IMR-90 (cell line): ENCODE data around the gene KCNQ1. TPM values are rescaled to one million over a fixed set of nuclear protein-coding genes. Genes with fewer than 3 reads are reported as not detected.
A peak's percentile ranks its signal among the peaks of the same experiment; 100 is the strongest.

Experiments used
- ATAC-seq: fragments of 200-7000 bp; cut with Tn5 transposase; 2 replicates; pipeline ENCODE4 v1.9.1; 2020; ENCODE audit warnings: low read depth, mild to moderate bottlenecking, moderate library complexity
- BruUV-seq: library from RNA; stranded (reverse); fragments of 400-500 nt; replicated peaks from 2 replicates; lab custom pipeline; 2021; lab: Mats Ljungman, UMichigan
- CTCF ChIA-PET: fragments of 300-600 bp; formaldehyde crosslinking; extraction: SDS; loops from one replicate; lab custom pipeline; 2021; ENCODE audit warnings: antibody characterized with exemption; lab: Yijun Ruan, JAX
- POLR2A ChIA-PET: fragments of 300-600 bp; sonication (Branson Sonifier 250); formaldehyde crosslinking; loops from one replicate; lab custom pipeline; 2022; ENCODE audit warnings: antibody characterized with exemption; ENCODE audit not compliant: unreplicated experiment; lab: Charles Lee
- DNase-seq: peaks from one replicate; pipeline ENCODE4 v3.0.0; 2013
- H2AFZ ChIP-seq: replicated peaks from 2 replicates; pipeline ENCODE3; 2013; ENCODE audit warnings: low read length, mild to moderate bottlenecking; ENCODE audit not compliant: poor library complexity
- H2AK5ac ChIP-seq: 2 replicates; pipeline ENCODE4 v1.6.1; 2013; ENCODE audit warnings: low read depth, low read length, inconsistent platforms
- H2AK9ac ChIP-seq: replicated peaks from 2 replicates; pipeline ENCODE3; 2013; ENCODE audit warnings: mild to moderate bottlenecking, low read depth, low read length, moderate library complexity; ENCODE audit not compliant: poor library complexity
- H2BK120ac ChIP-seq: 2 replicates; pipeline ENCODE4 v1.6.1; 2013; ENCODE audit warnings: low read depth, low read length, inconsistent platforms
- H2BK15ac ChIP-seq: 3 replicates; pipeline ENCODE4 v1.6.1; 2013; ENCODE audit warnings: low read depth, low read length, inconsistent platforms
- H2BK20ac ChIP-seq: 2 replicates; pipeline ENCODE4 v1.6.1; 2013; ENCODE audit warnings: low read depth, mild to moderate bottlenecking, inconsistent platforms, low read length, moderate library complexity
- H2BK5ac ChIP-seq: 2 replicates; pipeline ENCODE4 v1.6.1; 2013; ENCODE audit warnings: mild to moderate bottlenecking, low read depth, low read length, inconsistent platforms; ENCODE audit not compliant: poor library complexity, severe bottlenecking
- H3K14ac ChIP-seq: replicated peaks from 2 replicates; pipeline ENCODE4 v1.6.1; 2013; ENCODE audit warnings: low read depth, low read length, inconsistent platforms
- H3K18ac ChIP-seq: 2 replicates; pipeline ENCODE4 v1.6.1; 2013; ENCODE audit warnings: low read depth, low read length, control low read depth
- H3K23ac ChIP-seq: 2 replicates; pipeline ENCODE4 v1.6.1; 2013; ENCODE audit warnings: low read depth, low read length, inconsistent platforms
- H3K27ac ChIP-seq: 2 replicates; pipeline ENCODE4 v1.5.1; 2013; ENCODE audit warnings: mild to moderate bottlenecking, control low read depth, low read length; ENCODE audit not compliant: insufficient read depth
- H3K27me3 ChIP-seq: 2 replicates; pipeline ENCODE4 v1.6.1; 2013; ENCODE audit warnings: low read length; ENCODE audit not compliant: control insufficient read depth, insufficient read depth
- H3K36me3 ChIP-seq: 2 replicates; pipeline ENCODE4 v1.6.1; 2013; ENCODE audit warnings: low read length, mixed read lengths; ENCODE audit not compliant: control insufficient read depth, insufficient read depth
- H3K4ac ChIP-seq: 2 replicates; pipeline ENCODE4 v1.6.1; 2013; ENCODE audit warnings: low read depth, low read length, inconsistent platforms
- H3K4me1 ChIP-seq: 2 replicates; pipeline ENCODE4 v1.6.1; 2013; ENCODE audit warnings: low read length, mixed read lengths; ENCODE audit not compliant: control insufficient read depth, insufficient read depth
- H3K4me2 ChIP-seq: 2 replicates; pipeline ENCODE4 v1.6.1; 2013; ENCODE audit warnings: low read depth, mild to moderate bottlenecking, control low read depth, low read length, moderate library complexity
- H3K4me3 ChIP-seq: 2 replicates; pipeline ENCODE4 v1.5.1; 2013; ENCODE audit warnings: low read depth, mild to moderate bottlenecking, control low read depth, low read length, moderate library complexity; ENCODE audit not compliant: insufficient read depth
- H3K56ac ChIP-seq: 2 replicates; pipeline ENCODE4 v1.6.1; 2013; ENCODE audit warnings: low read length, inconsistent platforms; ENCODE audit not compliant: insufficient read depth; ENCODE audit errors: extremely low read depth
- H3K79me1 ChIP-seq, 2 experiments: 2 replicates each; pipeline ENCODE4 v1.6.1; 2013; ENCODE audit warnings: low read length in 2 of 2, inconsistent platforms in 1 of 2, low read depth in 1 of 2
- H3K9ac ChIP-seq: 2 replicates; pipeline ENCODE4 v1.6.1; 2013; ENCODE audit warnings: low read depth, low read length, control low read depth
- H3K9me1 ChIP-seq: 2 replicates; pipeline ENCODE4 v1.6.1; 2013; ENCODE audit warnings: low read length, inconsistent platforms; ENCODE audit not compliant: insufficient read depth
- H3K9me3 ChIP-seq: 2 replicates; pipeline ENCODE4 v1.6.1; 2013; ENCODE audit warnings: low read length; ENCODE audit not compliant: control insufficient read depth, insufficient read depth
- H4K20me1 ChIP-seq: 2 replicates; pipeline ENCODE4 v1.6.1; 2013; ENCODE audit warnings: low read length, inconsistent platforms; ENCODE audit not compliant: insufficient read depth
- H4K5ac ChIP-seq: 2 replicates; pipeline ENCODE4 v1.6.1; 2013; ENCODE audit warnings: mild to moderate bottlenecking, low read depth, low read length, control low read depth
- H4K8ac ChIP-seq, 2 experiments: 2 replicates each; pipeline ENCODE4 v1.6.1; 2013; ENCODE audit warnings: low read depth in 2 of 2, low read length in 2 of 2, control low read depth in 1 of 2, inconsistent platforms in 1 of 2
- H4K91ac ChIP-seq: 2 replicates; pipeline ENCODE4 v1.6.1; 2013; ENCODE audit warnings: low read depth, low read length, inconsistent platforms; ENCODE audit not compliant: insufficient read depth
- CTCF ChIP-seq: conservative IDR thresholded peaks from 2 replicates; pipeline ENCODE4 v1.5.1; 2012; ENCODE audit warnings: mild to moderate bottlenecking, low read depth, low read length, improper control_type of control experiment
- FOS ChIP-seq: fragments of 150-350 bp; IDR thresholded peaks from 2 replicates; pipeline ENCODE4 v1.6.1; 2016; ENCODE audit warnings: low read depth, low read length
- MAFK ChIP-seq: IDR thresholded peaks from 2 replicates; pipeline ENCODE4 v1.6.1; 2012; ENCODE audit warnings: low read depth, low read length, improper control_type of control experiment
- MXI1 ChIP-seq: IDR thresholded peaks from 2 replicates; pipeline ENCODE4 v1.6.1; 2012; ENCODE audit warnings: low read depth, mild to moderate bottlenecking, low read length, moderate library complexity, borderline replicate concordance
- NFE2L2 ChIP-seq: fragments of 150-350 bp; IDR thresholded peaks from 2 replicates; pipeline ENCODE4 v1.6.1; 2016; ENCODE audit warnings: low read depth, mild to moderate bottlenecking, low read length
- POLR2A ChIP-seq: IDR thresholded peaks from 2 replicates; pipeline ENCODE4 v1.6.1; 2012; ENCODE audit warnings: mild to moderate bottlenecking, low read depth, low read length
- RAD21 ChIP-seq: IDR thresholded peaks from 2 replicates; pipeline ENCODE4 v1.6.1; 2012; ENCODE audit warnings: low read length, improper control_type of control experiment
- SMC3 ChIP-seq: fragments of 150-350 bp; IDR thresholded peaks from 2 replicates; pipeline ENCODE4 v1.6.1; 2016; ENCODE audit warnings: low read depth, mild to moderate bottlenecking, antibody characterized with exemption, low read length, moderate library complexity
- WGBS, 2 experiments: methylation state at CpG; one replicate each; pipeline versions ENCODE4 v1.1.5 to v1.1.7; 2013; ENCODE audit warnings: missing lambda C conversion rate in 2 of 2; ENCODE audit not compliant: insufficient read length in 1 of 2; ENCODE audit errors: extremely low coverage in 2 of 2; 5-methylcytosine and 5-hydroxymethylcytosine counted together
- dilution Hi-C: fragments of 300-500 bp; cut with HindIII; formaldehyde crosslinking; loops from one replicate; pipeline ENCODE4 v1.14.3; 2018; ENCODE audit warnings: low sequenced_read_pairs; ENCODE audit not compliant: unreplicated experiment
- in situ Hi-C: fragments of 300-500 bp; cut with MboI; formaldehyde crosslinking; loops from 3 replicates; pipeline ENCODE4 v1.14.3; 2019; ENCODE audit warnings: low sequenced_read_pairs, inconsistent platforms, mixed read lengths
- intact Hi-C: fragments of 100-400 bp; cut with micrococcal nuclease; formaldehyde crosslinking; loops from 2 replicates; pipeline ENCODE4 v1.10.0; 2022
- polyA plus RNA-seq, 3 experiments: library from polyadenylated mRNA; depleted of rRNA; stranded (reverse); fragments of >200 nt; gene quantifications; 2 replicates each; pipeline ENCODE4 v1.2.3, GENCODE V29; 2012; ENCODE audit warnings: low replicate concordance in 1 of 3
- total RNA-seq: library from RNA; depleted of rRNA; stranded (reverse); fragments of >200 nt; gene quantifications from 2 replicates; pipeline ENCODE4 v1.2.3, GENCODE V29; 2012

Gene KCNQ1
- total and polyA plus RNA-seq, 2 of the 4 experiments (the other 2 are of a cell fraction) = 0.07 TPM; not detected in 1

GRCh38 chr11:2742611-2743426, 298.0 kb downstream of the KCNQ1 start:
- TF ChIP-seq MAFK (no peak), CTCF (no peak), SMC3 (no peak), RAD21 (no peak), POLR2A (no peak), NFE2L2 (no peak), MXI1 (no peak), FOS (no peak)
- Histone ChIP-seq H3K27me3 (peaks cover 9% of the 10 kb centered on the region), H4K91ac (no peak overlapping the region), H3K27ac (peak overlapping the region; percentile 23; the same call in 1 of the 2 replicates), H2BK5ac (no peak overlapping the region), H3K4me2 (no peak overlapping the region), H2AK9ac (no peak overlapping the region), H3K4me1 (peaks cover 18% of the 10 kb centered on the region), H3K9ac (no peak overlapping the region), H3K4ac (no peak overlapping the region), H3K23ac (no peak overlapping the region), H3K9me3 (no peaks in the 10 kb centered on the region), H3K9me1 (no peaks in the 10 kb centered on the region), H4K20me1 (no peaks in the 10 kb centered on the region), H3K14ac (no peak overlapping the region), H4K8ac (no peak overlapping the region), H4K5ac (no peak overlapping the region), H2AK5ac (no peak overlapping the region), H3K56ac (no peak overlapping the region), H2BK20ac (no peak overlapping the region), H2AFZ (peak overlapping the region; percentile 3), H3K18ac (no peak overlapping the region; the same call in 1 of the 2 replicates), H3K4me3 (no peak overlapping the region), H2BK120ac (no peak overlapping the region), H2BK15ac (no peak overlapping the region), H3K36me3 (no peaks in the 10 kb centered on the region), H3K79me1 (no peaks in the 10 kb centered on the region)
- no TSS peak for BruUV-seq
- CTCF ChIA-PET = no interaction called here
- no peak for ATAC-seq
- WGBS, 2 experiments = 82% methylated on average over 5 of the region's 20 CpGs; no CpG with 5 or more reads in 1 of the 2 experiments
- POLR2A ChIA-PET = no interaction called here
- dilution Hi-C loops (no loop called here), in situ Hi-C loops (no loop called here), intact Hi-C loops (loop anchor here (5.0 kb wide), 1 partner anchor 84 kb away; no protein-coding TSS in a partner anchor)
- DNase-seq = no peak
